H9 (cell line): ENCODE measurements around the gene MRI1. TPM values are rescaled to one million over a fixed set of nuclear protein-coding genes. Genes with fewer than 3 reads are reported as not detected.

ENCODE experiments used
- DNase-seq: peaks from one replicate; pipeline ENCODE4 v3.0.0-alpha.2; 2017
- H2AFZ ChIP-seq: one replicate; pipeline ENCODE4 v1.6.1; 2013; ENCODE audit warnings: mild to moderate bottlenecking, low read length, control low read depth, moderate library complexity
- H2AK5ac ChIP-seq: 2 replicates; pipeline ENCODE4 v1.6.1; 2013; ENCODE audit warnings: low read length, control low read depth, mixed read lengths; ENCODE audit not compliant: insufficient read length
- H2BK120ac ChIP-seq: one replicate; pipeline ENCODE4 v1.6.1; 2013; ENCODE audit warnings: low read depth, mild to moderate bottlenecking, low read length, control low read depth, inconsistent platforms; ENCODE audit not compliant: poor library complexity, severe bottlenecking
- H2BK12ac ChIP-seq: 2 replicates; pipeline ENCODE4 v1.6.1; 2013; ENCODE audit warnings: low read length, control low read depth, mixed read lengths, low read depth; ENCODE audit not compliant: insufficient read length
- H2BK15ac ChIP-seq: 2 replicates; pipeline ENCODE4 v1.6.1; 2013; ENCODE audit warnings: low read depth, low read length, control low read depth
- H2BK20ac ChIP-seq: one replicate; pipeline ENCODE4 v1.6.1; 2013; ENCODE audit warnings: low read depth, mild to moderate bottlenecking, low read length, control low read depth, inconsistent platforms; ENCODE audit not compliant: poor library complexity, severe bottlenecking
- H2BK5ac ChIP-seq: 2 replicates; pipeline ENCODE4 v1.6.1; 2013; ENCODE audit warnings: low read length, control low read depth, mixed read lengths; ENCODE audit not compliant: insufficient read length
- H3K14ac ChIP-seq: 2 replicates; pipeline ENCODE4 v1.6.1; 2013; ENCODE audit warnings: low read length, control low read depth; ENCODE audit not compliant: insufficient read depth
- H3K18ac ChIP-seq: 2 replicates; pipeline ENCODE4 v1.6.1; 2013; ENCODE audit warnings: low read depth, mild to moderate bottlenecking, mixed read lengths, low read length, control low read depth; ENCODE audit not compliant: insufficient read length
- H3K23ac ChIP-seq: 2 replicates; pipeline ENCODE4 v1.6.1; 2013; ENCODE audit warnings: low read length, control low read depth, mixed read lengths, low read depth; ENCODE audit not compliant: insufficient read length
- H3K23me2 ChIP-seq: 2 replicates; pipeline ENCODE4 v1.6.1; 2013; ENCODE audit warnings: low read depth, mild to moderate bottlenecking, mixed read lengths, low read length, control low read depth; ENCODE audit not compliant: insufficient read length, poor library complexity, severe bottlenecking
- H3K27ac ChIP-seq: 2 replicates; pipeline ENCODE4 v1.5.1; 2013; ENCODE audit warnings: low read length, control low read depth, mixed read lengths, low read depth; ENCODE audit not compliant: insufficient read length
- H3K27me3 ChIP-seq: 2 replicates; pipeline ENCODE4 v1.6.1; 2013; ENCODE audit warnings: low read length, control low read depth, inconsistent platforms; ENCODE audit not compliant: insufficient read depth
- H3K4ac ChIP-seq: 2 replicates; pipeline ENCODE4 v1.6.1; 2013; ENCODE audit warnings: low read depth, mild to moderate bottlenecking, control low read depth, inconsistent platforms, low read length, moderate library complexity
- H3K4me1 ChIP-seq: 2 replicates; pipeline ENCODE4 v1.6.1; 2013; ENCODE audit warnings: low read length, control low read depth, inconsistent platforms; ENCODE audit not compliant: insufficient read depth
- H3K4me2 ChIP-seq: 2 replicates; pipeline ENCODE4 v1.6.1; 2013; ENCODE audit warnings: low read length, control low read depth, mixed read lengths; ENCODE audit not compliant: insufficient read length, insufficient read depth
- H3K56ac ChIP-seq: 2 replicates; pipeline ENCODE4 v1.6.1; 2013; ENCODE audit warnings: low read depth, mild to moderate bottlenecking, mixed read lengths, low read length, control low read depth; ENCODE audit not compliant: insufficient read length
- H3K79me1 ChIP-seq: 2 replicates; pipeline ENCODE4 v1.6.1; 2013; ENCODE audit warnings: low read depth, mild to moderate bottlenecking, moderate library complexity, low read length, control low read depth, inconsistent platforms; ENCODE audit not compliant: insufficient read depth, poor library complexity, severe bottlenecking
- H3K79me2 ChIP-seq: 2 replicates; pipeline ENCODE4 v1.6.1; 2013; ENCODE audit warnings: low read length, control low read depth, inconsistent platforms; ENCODE audit not compliant: insufficient read depth
- H3K9ac ChIP-seq: 2 replicates; pipeline ENCODE4 v1.6.1; 2013; ENCODE audit warnings: low read length, control low read depth, mixed read lengths; ENCODE audit not compliant: insufficient read length; ENCODE audit errors: extremely low read depth
- H3K9me3 ChIP-seq: one replicate; pipeline ENCODE4 v1.6.1; 2013; ENCODE audit warnings: low read depth, low read length, inconsistent platforms; ENCODE audit not compliant: control insufficient read depth
- H3T11ph ChIP-seq: one replicate; pipeline ENCODE4 v1.6.1; 2013; ENCODE audit warnings: mild to moderate bottlenecking, low read length, control low read depth, inconsistent platforms
- H4K20me1 ChIP-seq: one replicate; pipeline ENCODE4 v1.6.1; 2013; ENCODE audit not compliant: control insufficient read depth, insufficient read length, insufficient read depth
- H4K5ac ChIP-seq: 2 replicates; pipeline ENCODE4 v1.6.1; 2013; ENCODE audit warnings: low read depth, mild to moderate bottlenecking, mixed read lengths, low read length, control low read depth; ENCODE audit not compliant: insufficient read length
- H4K8ac ChIP-seq: replicated peaks from 2 replicates; pipeline ENCODE4 v1.6.1; 2013; ENCODE audit warnings: low read length, control low read depth, mixed read lengths, low read depth; ENCODE audit not compliant: insufficient read length
- H4K91ac ChIP-seq: 2 replicates; pipeline ENCODE4 v1.6.1; 2013; ENCODE audit warnings: low read depth, mild to moderate bottlenecking, moderate library complexity, mixed read lengths, low read length, control low read depth; ENCODE audit not compliant: insufficient read length
- H3K27ac Mint-ChIP-seq, 3 experiments: 2 replicates in 2 of 3; 3 replicates in 1 of 3; pipeline ENCODE4 v1.8.0; 2020 to 2021; ENCODE audit warnings: mixed read lengths in 3 of 3, mild to moderate bottlenecking in 1 of 3, moderate library complexity in 1 of 3
- H3K27me3 Mint-ChIP-seq: 2 replicates; pipeline ENCODE4 v1.8.0; 2021; ENCODE audit warnings: low read depth, mild to moderate bottlenecking, moderate library complexity, mixed read lengths
- H3K36me3 Mint-ChIP-seq, 3 experiments: 2 replicates in 2 of 3; 3 replicates in 1 of 3; pipeline ENCODE4 v1.8.0; 2020 to 2021; ENCODE audit warnings: low read depth in 3 of 3, mixed read lengths in 3 of 3; ENCODE audit not compliant: insufficient read depth in 1 of 3
- H3K4me1 Mint-ChIP-seq, 2 experiments: 2 replicates each; pipeline ENCODE4 v1.8.0; 2020; ENCODE audit warnings: mixed read lengths in 2 of 2
- H3K4me3 Mint-ChIP-seq, 2 experiments: 2 replicates in 1 of 2; 3 replicates in 1 of 2; pipeline ENCODE4 v1.8.0; 2020 to 2021; ENCODE audit warnings: mild to moderate bottlenecking in 2 of 2, mixed read lengths in 2 of 2, moderate library complexity in 1 of 2
- H3K9me3 Mint-ChIP-seq, 2 experiments: 2 replicates in 1 of 2; 3 replicates in 1 of 2; pipeline ENCODE4 v1.8.0; 2020; ENCODE audit warnings: mild to moderate bottlenecking in 2 of 2, mixed read lengths in 2 of 2, moderate library complexity in 1 of 2
- CTCF ChIP-seq: fragments of 200-600 bp; sonication (generic); conservative IDR thresholded peaks from 3 replicates; pipeline ENCODE4 v1.8.0; 2021; ENCODE audit warnings: antibody characterized with exemption, mild to moderate bottlenecking
- WGBS: extraction: QIAGEN DNeasy Blood & Tissue Kit; methylation state at CpG from one replicate; pipeline ENCODE4 v1.1.7; 2013; ENCODE audit warnings: missing lambda C conversion rate, low lambda C conversion rate, mixed read lengths; ENCODE audit not compliant: insufficient read length; ENCODE audit errors: extremely low coverage; 5-methylcytosine and 5-hydroxymethylcytosine counted together
- total RNA-seq: library from RNA; stranded (reverse); gene quantifications from 2 replicates; pipeline ENCODE4 v1.2.1, GENCODE V29; 2021

The MRI1 gene
- total RNA-seq, 1 experiment from 2014 or later: 19.5 TPM

GRCh38 chr19:13723206-13723605, 41.1 kb upstream of the MRI1 start:
- Histone ChIP-seq H3K27me3 (no peaks in the 10 kb centered on the region), H3K23ac (no peak overlapping the region), H3K79me2 (no peaks in the 10 kb centered on the region), H3K9me3 (no peaks in the 10 kb centered on the region), H4K5ac (no peak overlapping the region), H3K9ac (no peak overlapping the region), H2BK15ac (no peak overlapping the region), H3K4ac (no peak overlapping the region), H2AFZ (no peak overlapping the region), H3K18ac (no peak overlapping the region), H3K4me1 (no peaks in the 10 kb centered on the region), H3K23me2 (no peaks in the 10 kb centered on the region), H3T11ph (no peak overlapping the region), H2BK120ac (no peak overlapping the region), H2AK5ac (no peak overlapping the region), H3K14ac (no peak overlapping the region), H2BK5ac (no peak overlapping the region), H4K8ac (no peak overlapping the region), H2BK12ac (no peak overlapping the region), H2BK20ac (no peak overlapping the region), H3K27ac (no peak overlapping the region), H3K79me1 (no peaks in the 10 kb centered on the region), H3K4me2 (no peak overlapping the region), H4K20me1 (no peaks in the 10 kb centered on the region), H3K56ac (no peak overlapping the region), H4K91ac (no peak overlapping the region)
- Mint-ChIP-seq H3K36me3 (no peaks in the 10 kb centered on the region), H3K9me3 (no peaks in the 10 kb centered on the region), H3K27ac (no peak overlapping the region), H3K27me3 (peaks cover 4% of the 10 kb centered on the region; the same call in 1 of the 2 replicates), H3K4me1 (peaks cover 2 to 3% of the 10 kb centered on the region in 2 experiments; a peak in 3 of 4 replicates), H3K4me3 (no peak overlapping the region)
- no peak for DNase-seq
- WGBS: no CpG with 5 or more reads among the region's 5 CpGs
- TF ChIP-seq CTCF: no peak
